GM12801 (cell line): Measurements from ENCODE around the gene CPEB2.

Experiments used
- CTCF ChIP-seq: IDR thresholded peaks from one replicate; pipeline ENCODE4 v1.5.1; 2011; ENCODE audit warnings: control low read depth; ENCODE audit not compliant: insufficient read length; ENCODE audit errors: extremely low read depth

Gene CPEB2

GRCh38 chr4:15109600-15109999 lies 107.3 kb downstream of the CPEB2 start:
- no peak for TF ChIP-seq CTCF

GRCh38 chr4:15110120-15110571 lies 107.9 kb downstream of the CPEB2 start:
- TF ChIP-seq CTCF = no peak

GRCh38 chr4:15116509-15117079 lies 114.3 kb downstream of the CPEB2 start:
- no peak for TF ChIP-seq CTCF

- TF ChIP-seq CTCF = no peak
Measured at GRCh38 chr4:15117270-15117946, 115.1 kb downstream of the CPEB2 start.

- TF ChIP-seq CTCF = no peak
Measured at GRCh38 chr4:15118292-15118691, 116.0 kb downstream of the CPEB2 start.
